H1 (cell line): ENCODE data around the gene NEDD4. TPM values are rescaled to one million over a fixed set of nuclear protein-coding genes. Genes with fewer than 3 reads are reported as not detected.
"Not testable (repeated sequence)": the region's sequence is repeated elsewhere in the genome, so short reads cannot be mapped to it uniquely, and the experiment has no call there.

ENCODE experiments used
- CTCF ChIA-PET: fragments of 300-600 bp; sonication (Branson Sonifier 250); formaldehyde crosslinking; loops from one replicate; lab custom pipeline; 2021; ENCODE audit not compliant: partially characterized antibody; lab: Charles Lee
- POLR2A ChIA-PET: fragments of 300-600 bp; sonication (Branson Sonifier 250); formaldehyde crosslinking; loops from one replicate; lab custom pipeline; 2021; ENCODE audit warnings: inconsistent platforms; ENCODE audit not compliant: partially characterized antibody; lab: Charles Lee
- DNase-seq, 2 experiments: peaks; one replicate each; pipeline versions ENCODE4 v3.0.0 to v3.0.0-alpha.2; 2010 to 2022; ENCODE audit warnings: low spot score in 2 of 2, low read depth in 1 of 2, mixed read lengths in 1 of 2
- FAIRE-seq: peaks from 2 replicates; lab custom pipeline; 2011; peaks lifted over from hg19 to GRCh38; lab: Jason Lieb, UNC
- H2AFZ ChIP-seq: 2 replicates; pipeline ENCODE4 v1.8.1; 2012; ENCODE audit warnings: low read length, inconsistent platforms
- H2AK5ac ChIP-seq: 2 replicates; pipeline ENCODE4 v1.6.1; 2013; ENCODE audit warnings: low read depth, low read length
- H2BK120ac ChIP-seq: replicated peaks from 2 replicates; pipeline ENCODE3; 2013; ENCODE audit warnings: low read depth, low read length, inconsistent platforms
- H2BK12ac ChIP-seq: 2 replicates; pipeline ENCODE4 v1.6.1; 2013; ENCODE audit warnings: low read depth, low read length
- H2BK15ac ChIP-seq: 2 replicates; pipeline ENCODE4 v1.6.1; 2013; ENCODE audit warnings: low read length
- H2BK20ac ChIP-seq: 2 replicates; pipeline ENCODE4 v1.6.1; 2013; ENCODE audit warnings: low read length
- H2BK5ac ChIP-seq: 2 replicates; pipeline ENCODE4 v1.6.1; 2013; ENCODE audit warnings: low read depth, low read length
- H3K14ac ChIP-seq: 2 replicates; pipeline ENCODE4 v1.6.1; 2013; ENCODE audit warnings: inconsistent platforms; ENCODE audit not compliant: insufficient read length
- H3K18ac ChIP-seq: 2 replicates; pipeline ENCODE4 v1.6.1; 2013; ENCODE audit warnings: low read length; ENCODE audit errors: extremely low read depth
- H3K23ac ChIP-seq: 2 replicates; pipeline ENCODE4 v1.6.1; 2013; ENCODE audit warnings: inconsistent platforms; ENCODE audit not compliant: insufficient read length
- H3K23me2 ChIP-seq: 2 replicates; pipeline ENCODE4 v1.6.1; 2013; ENCODE audit warnings: low read depth, low read length
- H3K27ac ChIP-seq: 2 replicates; pipeline ENCODE4 v1.6.1; 2011; ENCODE audit warnings: low read depth, low read length, inconsistent platforms
- H3K27me3 ChIP-seq, 4 experiments: replicated peaks in 1 of 4; 1 replicate in 1 of 4; 2 replicates in 3 of 4; pipeline versions ENCODE4 v1.6.1 to v1.8.1; 2011 to 2013; ENCODE audit warnings: low read length in 3 of 4, mild to moderate bottlenecking in 3 of 4, inconsistent platforms in 2 of 4, mixed read lengths in 2 of 4, moderate library complexity in 1 of 4; ENCODE audit not compliant: control insufficient read depth in 3 of 4, insufficient read depth in 3 of 4; ENCODE audit errors: extremely low read depth in 1 of 4
- H3K36me3 ChIP-seq, 4 experiments: 2 replicates each; pipeline versions ENCODE4 v1.6.1 to v1.8.1; 2011 to 2013; ENCODE audit warnings: mild to moderate bottlenecking in 4 of 4, low read length in 3 of 4, moderate library complexity in 2 of 4, control low read depth in 1 of 4, inconsistent platforms in 1 of 4; ENCODE audit not compliant: insufficient read depth in 4 of 4, control insufficient read depth in 2 of 4
- H3K4ac ChIP-seq: replicated peaks from 2 replicates; pipeline ENCODE3; 2013; ENCODE audit warnings: low read length, low read depth, mixed read lengths, inconsistent platforms; ENCODE audit not compliant: insufficient read length
- H3K4me1 ChIP-seq, 4 experiments: replicated peaks in 1 of 4; 1 replicate in 1 of 4; 2 replicates in 3 of 4; pipeline versions ENCODE4 v1.6.1 to v1.8.1; 2011 to 2013; ENCODE audit warnings: low read length in 3 of 4, inconsistent platforms in 2 of 4, mixed read lengths in 1 of 4; ENCODE audit not compliant: insufficient read depth in 4 of 4, control insufficient read depth in 3 of 4
- H3K4me2 ChIP-seq, 2 experiments: 2 replicates each; pipeline versions ENCODE4 v1.6.1 to v1.8.1; 2011 to 2013; ENCODE audit warnings: low read depth in 2 of 2, low read length in 2 of 2, control low read depth in 1 of 2, inconsistent platforms in 1 of 2, mild to moderate bottlenecking in 1 of 2; ENCODE audit not compliant: insufficient read depth in 1 of 2
- H3K4me3 ChIP-seq, 4 experiments: fragments of 200-600, 300-600 bp in 1 of 4; sonication (generic), shearing (Covaris generic), sonication (Bioruptor Twin) in 1 of 4; 2 replicates each; pipeline versions ENCODE4 v1.5.1 to v1.8.1; 2011 to 2016; ENCODE audit warnings: low read length in 4 of 4, low read depth in 3 of 4, control low read depth in 2 of 4, inconsistent platforms in 2 of 4, mild to moderate bottlenecking in 2 of 4, mixed read lengths in 1 of 4, moderate library complexity in 1 of 4; ENCODE audit not compliant: insufficient read depth in 2 of 4; ENCODE audit errors: extremely low read depth in 1 of 4
- H3K56ac ChIP-seq: replicated peaks from 2 replicates; pipeline ENCODE3; 2013; ENCODE audit warnings: low read depth, mild to moderate bottlenecking, mixed read lengths, low read length, inconsistent platforms; ENCODE audit not compliant: insufficient read length
- H3K79me1 ChIP-seq: 2 replicates; pipeline ENCODE4 v1.6.1; 2013; ENCODE audit warnings: low read depth, low read length, control low read depth
- H3K79me2 ChIP-seq, 2 experiments: 2 replicates each; pipeline versions ENCODE4 v1.6.1 to v1.8.1; 2012 to 2013; ENCODE audit warnings: low read length in 2 of 2, mild to moderate bottlenecking in 2 of 2, inconsistent platforms in 1 of 2; ENCODE audit not compliant: insufficient read depth in 2 of 2, control insufficient read depth in 1 of 2
- H3K9ac ChIP-seq, 4 experiments: replicated peaks in 1 of 4; 1 replicate in 1 of 4; 2 replicates in 3 of 4; pipeline versions ENCODE4 v1.6.1 to v1.8.1; 2011 to 2013; ENCODE audit warnings: low read depth in 3 of 4, low read length in 3 of 4, control low read depth in 2 of 4, mild to moderate bottlenecking in 2 of 4, moderate library complexity in 2 of 4, inconsistent platforms in 1 of 4; ENCODE audit errors: extremely low read depth in 1 of 4
- H3K9me3 ChIP-seq, 2 experiments: 2 replicates each; pipeline versions ENCODE4 v1.6.1 to v1.8.1; 2012 to 2013; ENCODE audit warnings: mild to moderate bottlenecking in 2 of 2, moderate library complexity in 2 of 2, control low read depth in 1 of 2, inconsistent platforms in 1 of 2, low read depth in 1 of 2, low read length in 1 of 2, mixed read lengths in 1 of 2; ENCODE audit not compliant: insufficient read depth in 2 of 2
- H4K20me1 ChIP-seq, 2 experiments: replicated peaks in 1 of 2; 2 replicates each; pipeline versions ENCODE3 to v1.8.1; 2011 to 2013; ENCODE audit warnings: inconsistent platforms in 2 of 2, low read length in 2 of 2, mild to moderate bottlenecking in 1 of 2; ENCODE audit not compliant: insufficient read depth in 2 of 2, control insufficient read depth in 1 of 2
- H4K5ac ChIP-seq: 2 replicates; pipeline ENCODE4 v1.6.1; 2013; ENCODE audit warnings: low read length, low read depth, mixed read lengths, inconsistent platforms; ENCODE audit not compliant: insufficient read length
- H4K8ac ChIP-seq: 2 replicates; pipeline ENCODE4 v1.8.0; 2013; ENCODE audit warnings: mild to moderate bottlenecking, moderate library complexity, low read length, inconsistent platforms; ENCODE audit not compliant: insufficient read depth; ENCODE audit errors: extremely low read depth
- H4K91ac ChIP-seq: replicated peaks from 2 replicates; pipeline ENCODE3; 2013; ENCODE audit warnings: low read length, mixed read lengths, inconsistent platforms; ENCODE audit not compliant: insufficient read length
- WGBS, 2 experiments: shearing (Covaris generic) in 1 of 2; methylation state at CpG; one replicate each; pipeline versions ENCODE4 v1.1.6 to v1.1.7; 2013 to 2015; ENCODE audit warnings: low lambda C conversion rate in 2 of 2, mixed read lengths in 2 of 2, inconsistent platforms in 1 of 2, low coverage in 1 of 2, missing lambda C conversion rate in 1 of 2; ENCODE audit not compliant: insufficient replicate concordance in 2 of 2, insufficient coverage in 1 of 2, insufficient read length in 1 of 2; ENCODE audit errors: extremely low coverage in 1 of 2, missing lambda C conversion rate in 1 of 2; 5-methylcytosine and 5-hydroxymethylcytosine counted together
- polyA plus RNA-seq, 7 experiments: library from polyadenylated mRNA; depleted of rRNA in 3 of 7; stranded (reverse) in 5 of 7; unstranded in 2 of 7; fragments of >200 nt in 5 of 7; fragments of 200-250 nt in 2 of 7; gene quantifications; 1 replicate in 5 of 7; 2 replicates in 1 of 7; 4 replicates in 1 of 7; pipeline versions ENCODE4 v1.2.1 to v1.2.3, GENCODE V29; 2011 to 2013; ENCODE audit warnings: missing spikeins in 2 of 7, mixed read lengths in 2 of 7
- total RNA-seq: library from RNA; stranded (reverse); fragmentation: NEBNext Ultra II Directional; extraction: Animal tissue kit (Norgen Biotek cat#: 25700); gene quantifications from 2 replicates; pipeline ENCODE4 v1.2.1, GENCODE V29; 2021

NEDD4 gene
- total and polyA plus RNA-seq, 2 of the 8 experiments (the other 6 are each of a cell fraction or from before 2014, with no cell fraction given), result 0.95 to 3.9 TPM

DNA sequence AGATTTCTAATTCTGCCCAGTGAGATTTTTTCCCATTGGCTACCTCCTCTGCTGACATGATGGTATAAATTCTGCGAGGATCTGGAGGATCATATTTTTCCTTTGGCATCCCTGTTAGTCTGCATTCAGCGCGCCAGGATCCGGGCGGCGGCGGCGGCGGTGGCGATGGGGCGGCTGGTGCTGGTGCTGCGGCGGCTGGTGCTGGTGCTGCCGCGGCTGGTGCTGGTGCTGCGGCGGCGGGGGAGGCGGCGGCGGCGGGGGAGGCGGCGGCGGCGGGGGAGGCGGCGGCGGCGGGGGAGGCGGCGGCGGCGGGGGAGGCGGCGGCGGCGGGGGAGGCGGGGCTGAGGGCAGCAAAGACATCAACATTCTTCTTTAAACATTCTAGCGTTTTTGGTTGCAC lies 13.6 kb upstream of the NEDD4 start:
- H4K5ac ChIP-seq, H4K91ac ChIP-seq, H2BK5ac ChIP-seq, H3K27ac ChIP-seq, H4K20me1 ChIP-seq, H2BK20ac ChIP-seq, H3K4ac ChIP-seq, H2AK5ac ChIP-seq, H3K79me1 ChIP-seq, H3K23ac ChIP-seq, H3K23me2 ChIP-seq, H3K9me3 ChIP-seq, H3K56ac ChIP-seq, H3K9ac ChIP-seq, POLR2A ChIA-PET, H4K8ac ChIP-seq, FAIRE-seq, H3K27me3 ChIP-seq, H3K18ac ChIP-seq, H3K14ac ChIP-seq, H2BK15ac ChIP-seq, H3K4me1 ChIP-seq, H3K79me2 ChIP-seq, H2BK120ac ChIP-seq, H2BK12ac ChIP-seq, H3K36me3 ChIP-seq: not testable (repeated sequence)
- peak overlapping the region; percentile 37 to 61 (median 46); a peak in 7 of 8 replicates for H3K4me3 ChIP-seq
- peak overlapping the region; percentile 92 for H2AFZ ChIP-seq
- 10% methylated on average over 12 of the region's 40 CpGs; no CpG with 5 or more reads in 1 of the 2 experiments for WGBS, 2 experiments
- peak overlapping the region; percentile 60 to 63 for H3K4me2 ChIP-seq
- CTCF ChIA-PET, result interaction anchor here (2.2 kb wide), 1 partner anchor 11 kb away, joined by 5 read pairs; no protein-coding TSS in a partner anchor
- peak in 1 of 2 experiments; percentile 59 for DNase-seq

DNA sequence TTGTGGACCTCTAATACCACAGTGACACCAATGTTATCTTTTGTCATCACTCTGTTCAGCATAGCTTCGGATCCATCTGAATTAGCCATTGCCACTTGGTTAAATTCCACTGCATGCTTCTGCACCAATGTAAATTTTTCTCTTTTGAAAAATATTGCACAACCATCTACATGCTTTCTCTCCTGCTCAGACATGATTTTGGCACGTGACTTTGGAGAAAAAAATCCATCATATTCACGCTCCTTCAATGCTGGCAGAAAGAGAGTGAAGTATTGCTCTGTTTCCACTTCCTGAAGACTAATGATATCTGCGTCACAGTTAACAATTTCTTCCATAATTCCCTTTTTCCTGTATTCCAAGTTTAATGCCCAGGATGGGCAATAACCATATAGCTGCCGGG lies 13.0 kb upstream of the NEDD4 start:
- H2BK15ac ChIP-seq, H3K9me3 ChIP-seq, H3K79me2 ChIP-seq, H3K36me3 ChIP-seq, H4K20me1 ChIP-seq, H4K8ac ChIP-seq, CTCF ChIA-PET, H3K4ac ChIP-seq, H3K18ac ChIP-seq, DNase-seq, H4K5ac ChIP-seq, H3K4me1 ChIP-seq, H2BK20ac ChIP-seq, H2AFZ ChIP-seq, H3K27me3 ChIP-seq, H2AK5ac ChIP-seq, H4K91ac ChIP-seq, H3K23me2 ChIP-seq, POLR2A ChIA-PET, H2BK12ac ChIP-seq, H2BK120ac ChIP-seq, H3K27ac ChIP-seq, H2BK5ac ChIP-seq, H3K14ac ChIP-seq, H3K23ac ChIP-seq, H3K9ac ChIP-seq, H3K79me1 ChIP-seq, H3K56ac ChIP-seq: not testable (repeated sequence)
- peak; percentile 82 for FAIRE-seq
- peak overlapping the region; percentile 56 to 63 for H3K4me2 ChIP-seq
- H3K4me3 ChIP-seq, result peak overlapping the region in 1 of 4 experiments; percentile 61; a peak in 2 of 8 replicates
- 83% methylated on average over 5 of the region's 5 CpGs; no CpG with 5 or more reads in 1 of the 2 experiments for WGBS, 2 experiments
